Left lung (tissue), 10 donors: ENCODE results near the gene GTF2IRD1. TPM values are rescaled to one million over a fixed set of nuclear protein-coding genes. Genes with fewer than 3 reads are reported as not detected.
"Not testable (repeated sequence)": the region's sequence is repeated elsewhere in the genome, so short reads cannot be mapped to it uniquely, and the experiment has no call there.

ENCODE experiments used
- ATAC-seq: fragments of 200-7000 bp; cut with Tn5 transposase; one replicate; pipeline ENCODE4 v1.9.1; 2020; ENCODE audit warnings: moderate library complexity
- DNase-seq, 4 donors: peaks; one replicate each; pipeline ENCODE4 v3.0.0-alpha.2; 2013 to 2020
- H3K27ac ChIP-seq, 2 donors: fragments of 200-600 bp; sonication (generic) in 1 of 2; one replicate each; pipeline versions ENCODE4 v1.5.0 to v1.8.0; 2020 to 2021
- H3K27me3 ChIP-seq, 2 donors: fragments of 200-600 bp; sonication (generic) in 1 of 2; one replicate each; pipeline versions ENCODE4 v1.5.0 to v1.8.0; 2020 to 2021
- H3K36me3 ChIP-seq, 2 donors: fragments of 200-600 bp; sonication (generic) in 1 of 2; one replicate each; pipeline versions ENCODE4 v1.5.0 to v1.8.0; 2020 to 2021
- H3K4me1 ChIP-seq, 2 donors: fragments of 200-600 bp; one replicate each; pipeline ENCODE4 v1.8.0; 2021
- H3K4me3 ChIP-seq, 2 donors: fragments of 200-600 bp; sonication (generic) in 1 of 2; one replicate each; pipeline versions ENCODE4 v1.5.0 to v1.8.0; 2020 to 2021; ENCODE audit warnings: mild to moderate bottlenecking in 1 of 2
- H3K9me3 ChIP-seq, 2 donors: fragments of 200-600 bp; sonication (generic) in 1 of 2; one replicate each; pipeline versions ENCODE4 v1.5.0 to v1.8.0; 2020 to 2021
- intact Hi-C, 2 donors: fragments of 100-400 bp; cut with DNase I; formaldehyde crosslinking; loops; one replicate each; pipeline versions ENCODE4 v1.11.2 to v1.14.2; 2022
- polyA plus RNA-seq, 6 donors: library from polyadenylated mRNA; unstranded; fragments of 120-200 nt; gene quantifications; one replicate each; pipeline ENCODE4 v1.2.1, GENCODE V29; 2013; ENCODE audit not compliant: insufficient read length in 6 of 6
- total RNA-seq, 2 donors: library from RNA; stranded (reverse); fragmentation: NEBNext Ultra II Directional; extraction: Animal tissue kit (Norgen Biotek cat#: 25700); gene quantifications; one replicate each; pipeline ENCODE4 v1.2.1, GENCODE V29; 2021
- TF ChIP-seq, protein P1 (sequence below), 2 donors: fragments of 200-600 bp; sonication (generic) in 1 of 2; IDR thresholded peaks; one replicate each; pipeline versions ENCODE4 v1.5.0 to v1.8.0; 2021; ENCODE audit warnings: antibody characterized with exemption in 2 of 2
- donor health status: DM: no; HTN: yes; CAD: no.
- donor health status: DM: no; HTN: no; CAD: no.

GTF2IRD1 gene
- total and polyA plus RNA-seq, 8 donors: 20.8 to 40.2 (median 33.9) TPM

DNA sequence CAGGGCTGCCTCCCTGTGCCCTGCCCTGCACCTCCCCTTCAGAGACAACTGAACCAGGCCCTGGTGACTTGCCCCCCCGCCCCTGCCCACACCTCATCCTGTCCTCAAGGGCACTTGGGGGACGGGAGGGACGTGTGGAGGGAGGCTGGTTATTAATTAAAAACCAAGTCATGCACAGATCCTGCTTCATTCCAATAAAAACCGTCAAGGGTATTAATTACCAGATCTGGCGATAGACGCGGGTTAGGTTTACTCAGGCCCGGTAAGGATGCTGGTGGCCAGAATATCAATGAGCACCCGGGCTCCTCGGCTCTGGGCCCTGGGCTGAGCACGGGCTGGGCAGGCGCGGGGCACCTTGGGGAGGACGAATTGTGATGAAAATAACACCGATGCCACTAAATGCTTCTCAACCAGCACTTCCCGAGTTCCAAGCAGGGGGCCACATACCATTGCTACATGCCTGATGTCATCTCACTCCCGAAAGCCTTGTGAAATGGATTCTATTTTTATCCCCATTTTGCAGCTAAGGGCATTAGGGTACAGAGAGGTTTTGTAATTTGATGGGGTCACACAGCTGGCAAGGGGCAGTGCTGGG, 24.5 kb upstream of the GTF2IRD1 start:
- DNase-seq: no peak
- Histone ChIP-seq H3K4me3 (no peak overlapping the region), H3K9me3 (no peaks in the 10 kb centered on the region), H3K27ac (no peak overlapping the region), H3K36me3 (no peaks in the 10 kb centered on the region), H3K27me3 (no peaks in the 10 kb centered on the region), H3K4me1 (peaks cover 0 to 3% of the 10 kb centered on the region in 2 donors)
- ATAC-seq: peak; percentile 51
- TF ChIP-seq, protein P1, sequence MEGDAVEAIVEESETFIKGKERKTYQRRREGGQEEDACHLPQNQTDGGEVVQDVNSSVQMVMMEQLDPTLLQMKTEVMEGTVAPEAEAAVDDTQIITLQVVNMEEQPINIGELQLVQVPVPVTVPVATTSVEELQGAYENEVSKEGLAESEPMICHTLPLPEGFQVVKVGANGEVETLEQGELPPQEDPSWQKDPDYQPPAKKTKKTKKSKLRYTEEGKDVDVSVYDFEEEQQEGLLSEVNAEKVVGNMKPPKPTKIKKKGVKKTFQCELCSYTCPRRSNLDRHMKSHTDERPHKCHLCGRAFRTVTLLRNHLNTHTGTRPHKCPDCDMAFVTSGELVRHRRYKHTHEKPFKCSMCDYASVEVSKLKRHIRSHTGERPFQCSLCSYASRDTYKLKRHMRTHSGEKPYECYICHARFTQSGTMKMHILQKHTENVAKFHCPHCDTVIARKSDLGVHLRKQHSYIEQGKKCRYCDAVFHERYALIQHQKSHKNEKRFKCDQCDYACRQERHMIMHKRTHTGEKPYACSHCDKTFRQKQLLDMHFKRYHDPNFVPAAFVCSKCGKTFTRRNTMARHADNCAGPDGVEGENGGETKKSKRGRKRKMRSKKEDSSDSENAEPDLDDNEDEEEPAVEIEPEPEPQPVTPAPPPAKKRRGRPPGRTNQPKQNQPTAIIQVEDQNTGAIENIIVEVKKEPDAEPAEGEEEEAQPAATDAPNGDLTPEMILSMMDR (IDR thresholded peaks at IDR 0.05): no peak
- intact Hi-C loops: loop anchor here in 1 of 2 donors (10.0 kb wide), 1 partner anchor 146 kb away; no protein-coding TSS in a partner anchor

DNA sequence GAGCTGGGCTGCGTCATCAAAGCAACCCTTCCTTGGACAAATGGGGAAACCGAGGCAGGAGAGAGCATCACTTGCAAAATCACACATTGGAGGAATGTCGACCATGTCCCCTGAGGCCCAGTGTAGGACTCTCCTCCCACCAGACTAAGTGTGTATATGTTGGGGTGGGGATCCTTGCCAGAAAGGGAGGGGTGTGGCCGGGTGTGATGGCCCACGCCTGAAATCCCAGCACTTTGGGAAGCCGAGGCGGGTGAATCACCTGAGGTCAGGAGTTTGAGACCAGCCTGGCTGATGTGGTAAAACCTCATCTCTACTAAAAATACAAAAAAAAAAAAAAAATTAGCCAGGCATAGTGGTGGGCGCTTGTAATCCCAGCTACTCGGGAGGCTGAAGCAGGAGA, 23.3 kb upstream of the GTF2IRD1 start:
- H3K4me1 ChIP-seq, intact Hi-C loops, H3K27me3 ChIP-seq, H3K9me3 ChIP-seq, H3K27ac ChIP-seq, ATAC-seq, H3K36me3 ChIP-seq, DNase-seq, H3K4me3 ChIP-seq: not testable (repeated sequence)

DNA sequence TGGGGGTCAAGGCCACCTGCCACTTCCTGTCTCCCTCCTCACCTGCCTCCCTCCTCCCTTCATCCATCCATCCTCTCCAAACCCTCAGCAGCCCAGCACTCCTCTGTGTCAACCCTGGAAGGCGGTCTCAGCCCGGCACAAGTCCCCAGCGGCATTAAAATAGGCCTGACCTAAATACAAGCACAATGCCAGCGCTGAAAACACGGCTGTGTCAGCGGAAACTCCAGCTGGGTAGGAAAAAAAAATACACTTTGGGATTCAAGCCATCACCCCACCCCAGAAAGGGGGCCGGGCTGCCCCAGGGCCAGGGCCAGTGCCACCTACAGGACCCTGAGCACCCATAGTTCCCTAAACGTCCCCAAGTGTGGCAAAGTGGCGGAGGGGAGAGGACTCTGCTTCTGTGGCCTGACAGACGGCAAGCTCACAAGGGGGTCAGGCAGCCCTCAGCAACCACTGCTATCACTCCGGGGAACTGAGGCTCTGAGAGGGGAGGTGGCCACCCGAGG, 22.7 kb upstream of the GTF2IRD1 start:
- peaks cover 0 to 3% of the 10 kb centered on the region in 2 donors for H3K4me1 ChIP-seq
- no peak for ATAC-seq
- H3K27me3 ChIP-seq: no peaks in the 10 kb centered on the region
- no peak overlapping the region for H3K27ac ChIP-seq
- intact Hi-C loops: no loop called here
- no peaks in the 10 kb centered on the region for H3K36me3 ChIP-seq
- no peak for DNase-seq
- H3K9me3 ChIP-seq: no peaks in the 10 kb centered on the region
- TF ChIP-seq, protein P1 (IDR thresholded peaks at IDR 0.05): no peak
- H3K4me3 ChIP-seq: no peak overlapping the region

DNA sequence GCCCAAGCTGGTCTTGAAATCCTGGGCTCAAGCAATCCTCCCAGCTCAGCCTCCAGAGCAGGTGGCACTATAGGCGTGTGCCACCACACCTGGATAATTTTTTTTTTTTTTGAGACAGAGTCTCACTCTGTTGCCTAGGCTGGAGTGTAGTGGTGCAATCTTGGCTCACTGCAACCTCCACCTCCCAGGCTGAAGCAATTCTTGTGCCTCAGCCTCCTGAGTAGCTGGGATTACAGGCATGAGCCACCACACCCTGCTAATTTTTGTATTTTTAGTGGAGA, 16.5 kb upstream of the GTF2IRD1 start:
- H3K4me3 ChIP-seq, H3K27ac ChIP-seq, H3K27me3 ChIP-seq, H3K4me1 ChIP-seq, H3K36me3 ChIP-seq, intact Hi-C loops, ATAC-seq, DNase-seq: not testable (repeated sequence)
- peaks cover 0 to 12% of the 10 kb centered on the region in 2 donors for H3K9me3 ChIP-seq

DNA sequence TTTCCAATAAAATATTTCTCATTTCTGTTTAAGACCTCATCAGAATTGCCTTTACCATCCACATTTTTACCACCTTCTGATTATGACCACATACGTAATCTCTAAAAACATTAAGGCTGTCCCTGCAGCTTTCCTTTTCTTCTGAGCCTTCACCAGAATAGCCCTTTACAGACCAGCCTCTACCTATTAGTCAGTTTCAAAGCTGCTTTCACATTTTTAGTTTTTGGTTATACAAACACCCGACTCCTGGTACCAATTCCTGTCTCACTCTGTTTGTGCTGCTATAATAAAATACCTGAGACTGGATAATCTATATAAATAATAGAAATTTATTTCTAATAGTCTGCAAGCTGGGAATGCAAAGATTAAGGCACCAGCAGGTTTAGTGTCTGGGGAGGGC, 15.4 kb upstream of the GTF2IRD1 start:
- ATAC-seq: no peak
- DNase-seq: no peak
- no peak overlapping the region for H3K27ac ChIP-seq
- H3K4me1 ChIP-seq: no peaks in the 10 kb centered on the region
- no peak overlapping the region for H3K4me3 ChIP-seq
- H3K9me3 ChIP-seq: peaks cover 0 to 12% of the 10 kb centered on the region in 2 donors
- peaks cover 0 to 9% of the 10 kb centered on the region in 2 donors for H3K27me3 ChIP-seq
- intact Hi-C loops: no loop called here
- TF ChIP-seq, protein P1 (IDR thresholded peaks at IDR 0.05): no peak
- H3K36me3 ChIP-seq: no peaks in the 10 kb centered on the region

DNA sequence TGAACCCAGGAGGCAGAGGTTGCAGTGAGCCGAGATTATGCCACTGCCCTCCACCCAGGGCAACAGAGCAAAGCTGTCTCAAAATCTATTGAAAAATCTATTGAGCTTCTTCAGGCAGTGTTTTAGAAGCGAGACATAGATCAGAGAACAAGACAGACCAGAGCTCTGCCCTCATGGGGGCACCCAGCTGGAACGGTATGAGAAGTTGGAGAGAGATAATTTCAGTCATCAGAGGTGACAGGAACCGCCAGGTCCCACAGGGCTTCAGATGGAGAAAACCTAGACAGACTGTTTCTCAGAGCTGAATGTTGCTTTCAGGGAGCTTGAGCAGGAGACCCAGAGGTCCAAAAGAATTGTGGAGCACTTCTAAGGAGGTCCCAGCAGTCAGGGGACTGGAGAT, 14.2 kb upstream of the GTF2IRD1 start:
- Histone ChIP-seq H3K27me3 (peaks cover 0 to 9% of the 10 kb centered on the region in 2 donors), H3K4me3 (no peak overlapping the region), H3K36me3 (no peaks in the 10 kb centered on the region), H3K27ac (no peak overlapping the region), H3K9me3 (peaks cover 0 to 12% of the 10 kb centered on the region in 2 donors), H3K4me1 (no peaks in the 10 kb centered on the region)
- intact Hi-C loops: no loop called here
- TF ChIP-seq, protein P1 (IDR thresholded peaks at IDR 0.05): no peak
- ATAC-seq: no peak
- peak in 1 of 4 donors; percentile 3 for DNase-seq

DNA sequence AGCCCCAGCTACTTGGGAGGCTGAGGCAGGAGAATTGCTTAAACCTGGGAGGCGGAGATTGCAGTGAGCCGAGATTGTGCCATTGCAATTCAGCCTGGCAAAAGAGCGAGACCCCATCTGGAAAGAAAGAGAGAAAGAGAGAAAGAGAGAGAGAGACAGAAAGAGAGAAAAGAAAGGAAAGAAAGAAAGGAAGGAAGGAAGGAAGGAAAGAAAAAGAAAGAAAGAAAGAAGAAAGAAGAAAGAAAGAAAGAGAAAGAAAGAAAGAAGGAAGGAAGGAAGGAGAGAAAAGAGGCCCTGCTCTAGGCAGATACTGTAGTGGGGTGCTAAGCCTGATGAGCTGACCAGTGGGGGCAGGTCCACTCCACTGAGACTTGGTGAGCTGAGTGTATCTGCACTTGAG, 13.6 kb upstream of the GTF2IRD1 start:
- H3K27ac ChIP-seq, H3K27me3 ChIP-seq, DNase-seq, H3K4me1 ChIP-seq, H3K4me3 ChIP-seq, ATAC-seq, H3K36me3 ChIP-seq: not testable (repeated sequence)
- H3K9me3 ChIP-seq: peaks cover 0 to 12% of the 10 kb centered on the region in 2 donors
- intact Hi-C loops: loop anchor here in 1 of 2 donors (10.0 kb wide), 1 partner anchor 125 kb away; no protein-coding TSS in a partner anchor
